ENCODE measurements around the gene ZFHX3.

Gene ZFHX3

DNA sequence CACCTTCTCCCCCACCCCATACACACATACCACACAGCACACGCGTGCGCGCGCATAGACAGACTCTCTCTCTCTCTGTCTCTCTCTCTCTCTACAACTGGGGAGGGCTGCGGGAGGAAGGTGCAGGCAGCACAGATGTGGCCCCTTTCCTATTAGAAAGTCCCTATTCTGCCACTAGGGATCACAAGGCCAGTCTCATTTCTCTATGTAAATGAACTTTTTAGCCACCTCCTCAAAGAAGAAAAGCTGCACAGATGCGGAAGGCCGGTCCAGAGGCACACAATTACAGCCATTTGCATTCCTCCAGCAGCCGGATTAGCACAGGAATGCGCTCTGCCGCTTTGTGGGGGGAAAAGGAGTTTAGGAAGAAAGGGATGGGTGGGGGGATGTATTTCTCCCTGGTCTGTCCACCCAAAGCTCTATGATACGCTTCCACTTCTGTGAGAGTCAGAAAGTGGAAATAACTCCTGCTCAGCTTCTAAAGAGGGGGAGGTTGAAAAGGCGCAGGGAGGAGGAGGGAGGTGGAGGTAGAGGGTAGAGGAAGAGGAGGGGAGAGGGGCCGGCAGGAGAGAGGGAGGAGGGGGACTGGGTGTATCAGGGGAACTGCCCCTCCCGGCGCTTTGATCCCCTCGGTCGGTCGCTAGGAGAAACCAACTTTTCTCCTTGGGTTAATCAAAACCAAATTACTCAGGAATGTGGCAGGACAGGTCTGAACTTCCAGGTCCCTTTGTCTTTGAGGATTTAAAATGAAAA is 11.7 kb downstream of the ZFHX3 start:
- Histone ChIP-seq H3K9me3 (no peaks in the 10 kb centered on the region), H3K4me3 (ENCODE audit: low read depth, low read length) (no peak overlapping the region), H3K36me3 (no peaks in the 10 kb centered on the region), H3K4me1 (peaks cover 30% of the 10 kb centered on the region), H3K27me3 (no peaks in the 10 kb centered on the region)
- TF ChIP-seq, protein P1, sequence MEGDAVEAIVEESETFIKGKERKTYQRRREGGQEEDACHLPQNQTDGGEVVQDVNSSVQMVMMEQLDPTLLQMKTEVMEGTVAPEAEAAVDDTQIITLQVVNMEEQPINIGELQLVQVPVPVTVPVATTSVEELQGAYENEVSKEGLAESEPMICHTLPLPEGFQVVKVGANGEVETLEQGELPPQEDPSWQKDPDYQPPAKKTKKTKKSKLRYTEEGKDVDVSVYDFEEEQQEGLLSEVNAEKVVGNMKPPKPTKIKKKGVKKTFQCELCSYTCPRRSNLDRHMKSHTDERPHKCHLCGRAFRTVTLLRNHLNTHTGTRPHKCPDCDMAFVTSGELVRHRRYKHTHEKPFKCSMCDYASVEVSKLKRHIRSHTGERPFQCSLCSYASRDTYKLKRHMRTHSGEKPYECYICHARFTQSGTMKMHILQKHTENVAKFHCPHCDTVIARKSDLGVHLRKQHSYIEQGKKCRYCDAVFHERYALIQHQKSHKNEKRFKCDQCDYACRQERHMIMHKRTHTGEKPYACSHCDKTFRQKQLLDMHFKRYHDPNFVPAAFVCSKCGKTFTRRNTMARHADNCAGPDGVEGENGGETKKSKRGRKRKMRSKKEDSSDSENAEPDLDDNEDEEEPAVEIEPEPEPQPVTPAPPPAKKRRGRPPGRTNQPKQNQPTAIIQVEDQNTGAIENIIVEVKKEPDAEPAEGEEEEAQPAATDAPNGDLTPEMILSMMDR (IDR thresholded peaks at IDR 0.05; ENCODE audit: low read depth, low read length) = no peak
- DNase-seq = no peak

DNA sequence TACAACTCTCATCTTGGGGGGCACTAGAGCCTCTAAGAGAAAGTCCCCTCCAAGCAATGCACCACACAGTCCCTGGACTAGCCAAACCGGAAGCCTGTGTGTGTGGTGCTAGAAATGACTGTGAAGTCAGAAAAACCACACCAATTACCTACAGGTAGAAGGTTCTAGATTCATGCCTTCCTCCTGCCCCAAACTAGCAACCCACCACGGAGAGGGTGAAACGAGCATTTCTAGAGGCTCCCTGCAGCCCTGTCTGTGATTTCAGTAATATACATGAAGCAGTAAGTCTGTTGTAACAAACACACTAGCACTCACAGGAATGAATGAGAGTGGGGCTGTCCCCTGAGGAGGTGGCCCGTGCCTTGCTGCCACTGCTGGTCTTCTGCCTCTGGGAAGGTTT is 13.6 kb downstream of the ZFHX3 start:
- Histone ChIP-seq H3K4me3 (ENCODE audit: low read depth, low read length) (no peak overlapping the region), H3K36me3 (no peaks in the 10 kb centered on the region), H3K27me3 (no peaks in the 10 kb centered on the region), H3K4me1 (peaks cover 30% of the 10 kb centered on the region), H3K9me3 (no peaks in the 10 kb centered on the region)
- DNase-seq = no peak
- TF ChIP-seq, protein P1 (IDR thresholded peaks at IDR 0.05; ENCODE audit: low read depth, low read length) = no peak

DNA sequence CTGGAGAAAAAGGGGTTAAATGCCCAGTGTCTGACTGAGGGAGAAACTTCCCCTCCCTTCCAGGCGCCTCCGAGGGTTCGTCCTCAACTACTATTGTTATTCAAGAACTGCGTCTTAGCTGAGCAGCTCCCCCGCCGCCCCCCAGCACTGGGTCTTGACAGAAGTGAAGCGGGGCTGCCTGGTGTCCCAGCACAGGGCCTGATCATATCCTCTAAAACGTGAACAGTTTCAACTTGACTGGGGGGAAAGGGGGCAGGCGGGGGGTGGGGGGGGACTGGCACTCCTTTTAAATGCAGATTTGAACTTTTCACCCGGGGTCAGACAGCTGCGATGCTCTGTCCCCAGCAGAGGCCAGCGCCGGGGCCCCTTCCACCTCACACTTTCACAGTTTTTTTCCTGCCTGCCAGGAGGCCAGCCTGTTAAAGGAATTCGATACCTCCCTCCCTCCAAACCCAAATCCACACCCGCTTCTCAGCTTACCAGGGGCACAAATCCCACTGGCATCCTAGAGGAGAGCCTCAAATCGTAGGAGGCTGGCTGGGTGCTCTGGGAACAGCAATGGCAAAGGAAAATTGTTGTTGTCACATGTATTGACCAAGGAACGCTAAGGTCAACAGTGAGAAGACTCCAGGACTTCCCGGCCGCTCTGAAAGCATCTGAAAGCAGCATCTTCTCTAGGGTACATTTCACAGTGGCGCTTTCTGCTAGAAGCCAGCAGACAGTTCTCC is 14.5 kb downstream of the ZFHX3 start:
- Histone ChIP-seq H3K9me3 (no peaks in the 10 kb centered on the region), H3K4me1 (peaks cover 31% of the 10 kb centered on the region), H3K4me3 (ENCODE audit: low read depth, low read length) (no peak overlapping the region), H3K36me3 (no peaks in the 10 kb centered on the region), H3K27me3 (no peaks in the 10 kb centered on the region)
- TF ChIP-seq, protein P1 (IDR thresholded peaks at IDR 0.05; ENCODE audit: low read depth, low read length) = no peak
- DNase-seq = no peak

DNA sequence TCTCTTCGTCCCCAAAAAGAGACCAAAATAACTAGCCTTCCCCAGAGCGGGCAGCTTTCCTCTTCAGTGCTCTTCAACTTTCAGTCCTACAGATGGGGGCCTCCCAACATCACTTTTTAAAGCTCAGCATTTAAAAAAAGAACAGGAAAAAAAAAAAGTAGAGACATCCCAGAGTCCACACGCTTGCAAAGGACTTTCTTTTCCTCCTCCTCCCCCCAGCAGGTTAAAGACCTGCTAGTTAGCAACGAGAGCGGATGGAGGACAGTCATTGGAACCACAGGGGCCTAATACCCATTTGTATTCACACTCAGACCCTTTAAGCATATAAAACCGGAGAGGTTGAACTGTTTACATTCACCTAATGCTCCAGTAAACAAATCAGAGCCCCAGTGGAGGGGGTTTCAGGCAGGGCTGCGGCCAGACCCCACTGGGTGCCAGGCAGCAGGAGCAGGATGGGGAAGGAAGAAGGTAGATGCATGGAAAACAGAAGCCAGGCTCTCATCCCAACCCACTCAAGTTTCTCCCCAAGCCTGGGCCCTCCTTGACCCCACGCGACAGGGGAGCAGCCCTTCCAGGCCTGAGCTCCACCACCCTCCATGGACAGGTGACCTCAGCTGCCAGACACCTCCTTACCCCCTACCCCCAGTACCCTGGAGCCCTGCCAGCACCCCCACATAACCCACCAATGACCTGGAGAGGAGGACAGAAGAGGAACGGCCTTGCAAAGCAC is 15.2 kb downstream of the ZFHX3 start:
- no peak for DNase-seq
- Histone ChIP-seq H3K36me3 (no peaks in the 10 kb centered on the region), H3K4me1 (peaks cover 32% of the 10 kb centered on the region), H3K27me3 (no peaks in the 10 kb centered on the region), H3K4me3 (ENCODE audit: low read depth, low read length) (no peak overlapping the region), H3K9me3 (no peaks in the 10 kb centered on the region)
- TF ChIP-seq, protein P1 (IDR thresholded peaks at IDR 0.05; ENCODE audit: low read depth, low read length) = no peak

DNA sequence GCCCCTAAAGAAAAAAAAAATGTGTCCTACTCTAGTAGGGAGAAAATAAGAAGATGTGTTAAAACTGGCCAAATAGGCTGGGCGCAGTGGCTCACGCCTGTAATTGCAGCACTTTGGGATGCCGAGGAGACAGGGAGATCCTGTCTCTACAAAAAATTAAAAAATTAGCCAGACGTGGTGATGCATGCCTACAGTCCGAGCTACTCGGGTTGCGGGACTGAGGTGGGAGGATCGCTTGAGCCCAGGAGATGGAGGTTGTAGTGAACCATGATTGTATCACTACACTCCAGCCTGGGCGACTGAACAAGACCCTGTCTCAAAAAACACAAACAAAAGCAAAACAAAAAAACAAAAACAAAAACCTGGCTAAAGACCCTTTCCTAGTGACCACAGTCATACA is 15.9 kb downstream of the ZFHX3 start:
- DNase-seq = no peak
- Histone ChIP-seq H3K9me3 (no peaks in the 10 kb centered on the region), H3K36me3 (no peaks in the 10 kb centered on the region), H3K4me1 (peaks cover 30% of the 10 kb centered on the region), H3K4me3 (ENCODE audit: low read depth, low read length) (no peak overlapping the region), H3K27me3 (no peaks in the 10 kb centered on the region)
- TF ChIP-seq, protein P1 (IDR thresholded peaks at IDR 0.05; ENCODE audit: low read depth, low read length) = no peak

Data from BE2C (cell line).